ENCODE results near the gene CCDC88C.

CCDC88C gene

DNA sequence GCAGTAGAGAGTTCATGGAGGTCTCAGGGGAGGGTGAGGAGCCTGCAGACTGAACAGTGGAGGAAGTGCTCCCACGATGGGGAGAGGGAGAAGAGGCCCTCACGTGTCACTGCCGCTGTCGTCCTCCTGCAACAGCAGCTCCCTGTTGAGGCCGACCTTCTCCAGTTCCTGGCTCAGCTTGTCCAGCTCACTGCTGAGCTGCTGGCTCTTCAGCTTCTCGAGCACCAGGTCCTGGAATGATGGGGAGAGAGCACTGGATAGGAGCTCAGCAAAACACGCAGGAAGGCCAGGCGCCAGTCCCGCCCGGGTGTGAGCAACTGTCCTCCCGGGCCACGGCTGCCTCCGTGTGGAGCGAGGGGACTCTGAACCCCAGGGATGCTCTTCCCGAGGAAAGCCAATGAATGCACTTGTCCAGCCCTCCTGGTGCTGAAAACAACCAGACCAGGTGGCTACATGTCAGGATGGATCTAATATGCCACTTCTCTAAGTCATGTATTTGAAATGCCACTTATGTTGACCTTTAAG lies 107.8 kb downstream of the CCDC88C start:
- ChIA-PET CTCF (interaction anchor here (0.9 to 2.8 kb wide), 3 partner anchors 14 to 133 kb away, joined by 3 to 12 read pairs (median 3); no protein-coding TSS in a partner anchor), POLR2A (no interaction called here)
- no peak for DNase-seq (ENCODE audit: low read depth, low spot score)
- TF ChIP-seq CTCF (IDR thresholded peaks at IDR 0.05; ENCODE audit: insufficient read depth, low read length, missing control alignments), result no peak
- H3K4me3 ChIP-seq (ENCODE audit: low read depth, low read length), result no peak overlapping the region

DNA sequence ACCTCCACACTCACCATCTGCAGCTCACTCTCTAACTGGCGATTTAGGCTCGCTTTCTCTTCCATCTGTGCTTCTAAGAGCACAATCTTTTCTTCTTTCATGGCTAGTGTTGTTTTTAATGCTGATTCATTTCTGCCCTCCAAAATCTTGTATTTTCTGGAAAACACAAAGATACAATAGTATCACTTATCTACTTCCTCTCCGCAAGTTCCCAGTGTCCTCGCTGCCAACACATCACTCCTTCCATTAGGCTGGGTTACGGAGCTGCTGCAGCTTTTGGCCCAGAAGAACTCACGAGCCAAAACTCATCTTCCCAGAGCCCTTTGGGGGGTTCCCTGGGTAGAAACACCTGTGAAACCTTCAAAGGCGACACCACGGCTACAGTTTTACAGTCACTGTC lies 109.3 kb downstream of the CCDC88C start:
- ChIA-PET CTCF (interaction anchor here (0.9 to 2.8 kb wide), 3 partner anchors 13 to 22 kb away, joined by 3 to 12 read pairs (median 5); no protein-coding TSS in a partner anchor), POLR2A (no interaction called here)
- no peak for TF ChIP-seq CTCF (IDR thresholded peaks at IDR 0.05; ENCODE audit: insufficient read depth, low read length, missing control alignments)
- no peak overlapping the region for H3K4me3 ChIP-seq (ENCODE audit: low read depth, low read length)
- DNase-seq (ENCODE audit: low read depth, low spot score), result no peak

DNA sequence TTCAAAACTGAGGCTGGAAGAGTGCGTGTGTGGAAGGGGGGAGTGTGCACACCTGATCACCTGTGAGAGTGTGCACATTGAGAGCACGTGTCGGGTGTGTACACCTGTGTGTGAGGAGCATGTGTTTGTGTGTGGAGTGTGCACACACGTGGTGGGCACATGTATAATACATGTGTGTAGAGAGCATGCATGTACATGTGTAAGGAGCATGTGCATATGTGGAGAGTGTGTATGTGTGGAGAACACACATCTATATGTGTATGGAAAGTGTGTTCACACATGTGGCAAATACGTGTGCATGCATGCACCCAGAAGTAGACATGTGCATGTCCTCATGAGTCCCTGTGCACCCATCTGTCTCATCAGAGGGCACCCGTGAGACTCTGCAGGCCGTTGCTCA lies 110.0 kb downstream of the CCDC88C start:
- POLR2A ChIA-PET, result no interaction called here
- no peak overlapping the region for H3K4me3 ChIP-seq (ENCODE audit: low read depth, low read length)
- CTCF ChIA-PET, result interaction anchor here (2.9 kb wide), 1 partner anchor 16 kb away, joined by 9 read pairs; no protein-coding TSS in a partner anchor
- DNase-seq (ENCODE audit: low read depth, low spot score), result no peak
- TF ChIP-seq CTCF (IDR thresholded peaks at IDR 0.05; ENCODE audit: insufficient read depth, low read length, missing control alignments), result no peak

DNA sequence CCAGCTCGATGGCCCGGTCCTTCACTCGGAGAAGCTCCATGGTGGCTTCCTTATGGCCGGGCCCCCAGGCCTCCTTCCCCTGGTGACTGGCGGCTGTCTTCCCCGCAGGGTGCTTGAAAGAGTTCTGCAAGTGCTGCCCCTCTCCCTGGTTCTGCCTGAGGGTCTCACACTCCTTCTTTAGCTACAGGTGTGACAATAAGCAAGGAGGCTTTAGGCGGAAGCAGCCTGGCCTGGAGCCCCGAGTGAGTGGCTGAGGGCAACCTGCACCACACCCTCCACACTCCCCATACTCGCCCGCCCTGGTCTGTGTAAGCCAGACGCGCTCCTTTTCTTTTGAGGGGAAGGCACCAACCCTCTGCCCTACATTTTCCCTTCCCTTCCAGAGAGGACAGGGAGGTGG lies 110.6 kb downstream of the CCDC88C start:
- DNase-seq (ENCODE audit: low read depth, low spot score), result no peak
- CTCF ChIA-PET, result interaction anchor here (2.9 kb wide), 1 partner anchor 17 kb away, joined by 9 read pairs; no protein-coding TSS in a partner anchor
- no peak for TF ChIP-seq CTCF (IDR thresholded peaks at IDR 0.05; ENCODE audit: insufficient read depth, low read length, missing control alignments)
- POLR2A ChIA-PET, result no interaction called here
- no peak overlapping the region for H3K4me3 ChIP-seq (ENCODE audit: low read depth, low read length)

- no peak for TF ChIP-seq CTCF (IDR thresholded peaks at IDR 0.05; ENCODE audit: insufficient read depth, low read length, missing control alignments)
- ChIA-PET CTCF (interaction anchor here (2.9 kb wide), 1 partner anchor 17 kb away, joined by 9 read pairs; no protein-coding TSS in a partner anchor), POLR2A (no interaction called here)
- no peak overlapping the region for H3K4me3 ChIP-seq (ENCODE audit: low read depth, low read length)
- DNase-seq (ENCODE audit: low read depth, low spot score), result no peak
Observed at GRCh38 chr14:91306547-91306946, 111.1 kb downstream of the CCDC88C start.

DNA sequence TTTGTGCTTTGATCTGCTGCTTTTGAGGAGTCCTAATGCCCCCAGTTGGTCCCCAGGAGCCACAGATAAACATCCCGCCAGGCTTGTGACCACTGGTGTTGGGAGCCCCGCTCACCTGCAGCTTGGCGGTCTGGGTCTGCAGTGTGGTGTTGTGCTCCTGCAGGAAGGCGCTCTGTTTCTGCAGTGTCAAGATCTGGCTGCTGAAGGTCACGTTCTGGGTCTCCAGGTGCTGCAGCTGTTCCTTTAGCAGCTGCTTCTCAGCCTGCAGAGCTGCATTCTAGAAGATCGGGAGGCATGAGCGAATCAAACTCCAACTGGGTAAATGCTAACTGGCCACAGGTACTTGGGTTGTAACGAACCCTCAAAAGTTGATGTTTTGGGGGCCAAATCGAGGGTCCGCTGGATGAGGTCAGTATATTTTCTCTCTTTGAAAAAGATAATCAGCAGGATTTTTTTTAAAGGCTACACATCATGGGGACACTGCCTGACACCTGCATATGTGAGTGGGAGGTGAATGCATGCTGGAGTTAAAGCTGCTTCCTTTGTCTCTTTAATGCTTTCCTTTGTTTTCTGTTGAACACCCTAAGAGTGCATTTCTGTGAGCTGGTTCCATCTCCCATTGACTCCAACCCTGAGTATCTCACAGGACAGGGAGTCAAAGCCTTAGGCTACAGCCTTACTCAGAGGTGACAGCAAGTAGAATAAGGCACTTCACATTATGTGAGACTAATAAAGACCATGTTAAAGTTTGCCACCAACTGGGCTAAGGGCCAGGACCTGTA lies 111.8 kb downstream of the CCDC88C start:
- TF ChIP-seq CTCF (IDR thresholded peaks at IDR 0.05; ENCODE audit: insufficient read depth, low read length, missing control alignments), result no peak
- no peak overlapping the region for H3K4me3 ChIP-seq (ENCODE audit: low read depth, low read length)
- POLR2A ChIA-PET, result no interaction called here
- DNase-seq (ENCODE audit: low read depth, low spot score), result no peak
- CTCF ChIA-PET, result interaction anchor here (1.5 to 2.9 kb wide), 2 partner anchors 18 to 21 kb away, joined by 3 to 9 read pairs; no protein-coding TSS in a partner anchor

All from AG04449 (cell line).